PC-3 (cell line): ENCODE results near the gene TUBGCP3. TPM values are rescaled to one million over a fixed set of nuclear protein-coding genes. Genes with fewer than 3 reads are reported as not detected.

ENCODE experiments used
- ATAC-seq: fragments of 200-7000 bp; cut with Tn5 transposase; 2 replicates; pipeline ENCODE4 v1.9.1; 2020; ENCODE audit warnings: mild to moderate bottlenecking, moderate library complexity
- BruUV-seq: library from RNA; stranded (reverse); fragments of 400-500 nt; replicated peaks from 2 replicates; lab custom pipeline; 2021; lab: Mats Ljungman, UMichigan
- CTCF ChIA-PET: fragments of 300-600 bp; sonication (Branson Sonifier 250); formaldehyde crosslinking; loops from one replicate; lab custom pipeline; 2022; ENCODE audit warnings: antibody characterized with exemption; lab: Charles Lee
- POLR2A ChIA-PET: fragments of 300-600 bp; sonication (Branson Sonifier 250); formaldehyde crosslinking; loops from one replicate; lab custom pipeline; 2022; ENCODE audit warnings: antibody characterized with exemption; ENCODE audit not compliant: unreplicated experiment; lab: Charles Lee
- DNase-seq: peaks from one replicate; pipeline ENCODE4 v3.0.0-alpha.2; 2015
- H2AFZ ChIP-seq: fragments of 300-600 bp; sonication (generic); 2 replicates; pipeline ENCODE4 v1.6.0; 2016; ENCODE audit warnings: antibody characterized with exemption, low read length
- H3F3A ChIP-seq: fragments of 300-600 bp; sonication (generic); one replicate; pipeline ENCODE4 v1.6.0; 2017; ENCODE audit warnings: antibody characterized with exemption, low read length, control low read depth, mild to moderate bottlenecking; ENCODE audit not compliant: unreplicated experiment
- H3K27ac ChIP-seq: fragments of 300-600 bp; sonication (generic); 2 replicates; pipeline ENCODE4 v1.5.1; 2016; ENCODE audit warnings: mild to moderate bottlenecking, low read length
- H3K27me3 ChIP-seq: fragments of 300-600 bp; sonication (generic); 2 replicates; pipeline ENCODE4 v1.6.1; 2016; ENCODE audit warnings: low read length, mixed read lengths
- H3K36me3 ChIP-seq: fragments of 300-600 bp; sonication (generic); 2 replicates; pipeline ENCODE4 v1.6.1; 2016; ENCODE audit warnings: low read depth, mixed run types, low read length, mixed read lengths
- H3K4me1 ChIP-seq: fragments of 300-600 bp; sonication (generic); 2 replicates; pipeline ENCODE4 v1.5.1; 2016; ENCODE audit warnings: low read length; ENCODE audit not compliant: insufficient read depth
- H3K4me2 ChIP-seq: fragments of 300-600 bp; sonication (generic); 2 replicates; pipeline ENCODE4 v1.6.0; 2016; ENCODE audit warnings: low read length
- H3K4me3 ChIP-seq: fragments of 300-600 bp; sonication (generic); 2 replicates; pipeline ENCODE4 v1.5.1; 2016; ENCODE audit warnings: mild to moderate bottlenecking, low read length, mixed read lengths
- H3K79me2 ChIP-seq: fragments of 300-600 bp; sonication (generic); 2 replicates; pipeline ENCODE4 v1.6.1; 2017; ENCODE audit warnings: low read length, mixed read lengths
- H3K9ac ChIP-seq: fragments of 300-600 bp; sonication (generic); 2 replicates; pipeline ENCODE4 v1.6.0; 2016; ENCODE audit warnings: mild to moderate bottlenecking, low read length
- H3K9me2 ChIP-seq: fragments of 300-600 bp; sonication (generic); replicated peaks from 2 replicates; pipeline ENCODE4 v1.6.1; 2016; ENCODE audit warnings: mixed run types, low read length, mixed read lengths
- H3K9me3 ChIP-seq: fragments of 300-600 bp; sonication (generic); 2 replicates; pipeline ENCODE4 v1.6.1; 2016; ENCODE audit warnings: low read length, mixed read lengths
- H4K20me1 ChIP-seq: fragments of 300-600 bp; sonication (generic); 2 replicates; pipeline ENCODE4 v1.6.1; 2016; ENCODE audit warnings: low read length, mixed read lengths
- CTCF ChIP-seq: fragments of 300-600 bp; sonication (generic); conservative IDR thresholded peaks from 2 replicates; pipeline ENCODE4 v1.5.1; 2017; ENCODE audit warnings: antibody characterized with exemption, low read depth, mild to moderate bottlenecking, low read length
- EZH2 ChIP-seq: fragments of 300-600 bp; sonication (generic); IDR thresholded peaks from one replicate; pipeline ENCODE4 v1.6.1; 2017; ENCODE audit warnings: antibody characterized with exemption, mild to moderate bottlenecking, low read length; ENCODE audit not compliant: unreplicated experiment
- EZH2phosphoT487 ChIP-seq: fragments of 300-600 bp; sonication (generic); IDR thresholded peaks from 2 replicates; pipeline ENCODE4 v1.6.1; 2018; ENCODE audit warnings: mild to moderate bottlenecking, antibody characterized with exemption, low read length, borderline replicate concordance
- intact Hi-C: fragments of 100-400 bp; cut with micrococcal nuclease; formaldehyde crosslinking; loops from 2 replicates; pipeline ENCODE4 v1.9.0; 2023
- total RNA-seq: library from RNA; depleted of rRNA; stranded (reverse); fragments of >200 nt; gene quantifications from 2 replicates; pipeline ENCODE4 v1.2.3, GENCODE V29; 2014

Gene TUBGCP3
- total RNA-seq, 1 experiment from 2014 or later: 25.8 TPM

- Histone ChIP-seq H3K4me2 (no peak overlapping the region), H3F3A (no peaks in the 10 kb centered on the region), H3K9ac (no peak overlapping the region), H3K4me1 (no peaks in the 10 kb centered on the region), H3K4me3 (no peak overlapping the region), H3K9me3 (no peaks in the 10 kb centered on the region), H3K79me2 (no peaks in the 10 kb centered on the region), H4K20me1 (no peaks in the 10 kb centered on the region), H2AFZ (no peak overlapping the region), H3K9me2 (no peaks in the 10 kb centered on the region), H3K36me3 (no peaks in the 10 kb centered on the region), H3K27ac (no peak overlapping the region), H3K27me3 (peaks cover 30% of the 10 kb centered on the region; the same call in 1 of the 2 replicates)
- DNase-seq (no peak), ATAC-seq (no peak)
- TF ChIP-seq CTCF: no peak
- TF ChIP-seq EZH2: no peak
- TF ChIP-seq EZH2phosphoT487: no peak
- BruUV-seq: no TSS peak
- CTCF ChIA-PET: no interaction called here
- POLR2A ChIA-PET: no interaction called here
- intact Hi-C loops: no loop called here
These were observed 38.8 kb upstream of the TUBGCP3 start for GRCh38 chr13:112626761-112627160.

- no TSS peak for BruUV-seq
- DNase-seq (no peak), ATAC-seq (no peak)
- Histone ChIP-seq H3K9me3 (no peaks in the 10 kb centered on the region), H3K27ac (no peak overlapping the region), H3K4me3 (no peak overlapping the region), H3F3A (no peaks in the 10 kb centered on the region), H3K4me1 (no peaks in the 10 kb centered on the region), H2AFZ (no peak overlapping the region), H3K9ac (no peak overlapping the region), H4K20me1 (no peaks in the 10 kb centered on the region), H3K9me2 (no peaks in the 10 kb centered on the region), H3K36me3 (no peaks in the 10 kb centered on the region), H3K79me2 (no peaks in the 10 kb centered on the region), H3K27me3 (peaks cover 34% of the 10 kb centered on the region; the same call in 1 of the 2 replicates), H3K4me2 (no peak overlapping the region)
- ChIA-PET CTCF (no interaction called here), POLR2A (no interaction called here)
- intact Hi-C loops: no loop called here
- TF ChIP-seq CTCF (no peak), EZH2 (no peak), EZH2phosphoT487 (no peak)
These were observed 38.2 kb upstream of the TUBGCP3 start for GRCh38 chr13:112626124-112626523.

GRCh38 chr13:112625698-112626097 lies 37.7 kb upstream of the TUBGCP3 start:
- H3K79me2 ChIP-seq: no peaks in the 10 kb centered on the region
- H4K20me1 ChIP-seq: no peaks in the 10 kb centered on the region
- ATAC-seq (no peak), DNase-seq (no peak)
- no peak overlapping the region for H2AFZ ChIP-seq
- intact Hi-C loops: no loop called here
- ChIA-PET POLR2A (no interaction called here), CTCF (no interaction called here)
- H3K9ac ChIP-seq: no peak overlapping the region
- H3K9me3 ChIP-seq: no peaks in the 10 kb centered on the region
- no peaks in the 10 kb centered on the region for H3K36me3 ChIP-seq
- H3K9me2 ChIP-seq: no peaks in the 10 kb centered on the region
- H3K4me2 ChIP-seq: no peak overlapping the region
- H3K27me3 ChIP-seq: peaks cover 34% of the 10 kb centered on the region; the same call in 1 of the 2 replicates
- H3K4me1 ChIP-seq: no peaks in the 10 kb centered on the region
- no peak overlapping the region for H3K27ac ChIP-seq
- no peaks in the 10 kb centered on the region for H3F3A ChIP-seq
- H3K4me3 ChIP-seq: no peak overlapping the region
- TF ChIP-seq CTCF (no peak), EZH2phosphoT487 (no peak), EZH2 (no peak)
- BruUV-seq: no TSS peak
